Gastroesophageal sphincter (tissue), 4 donors: ENCODE measurements around the gene WDR86. TPM values are rescaled to one million over a fixed set of nuclear protein-coding genes. Genes with fewer than 3 reads are reported as not detected.

ENCODE experiments used
- ATAC-seq: fragments of 150-250 bp; one replicate; pipeline ENCODE4 v1.9.1; 2016; ENCODE audit warnings: mild to moderate bottlenecking, moderate library complexity
- H3K27ac ChIP-seq, 4 donors: fragments of 200-600 bp; sonication (generic) in 3 of 4; 1 replicate in 3 of 4; 2 replicates in 1 of 4; pipeline ENCODE4 v1.5.1; 2016 to 2019
- H3K27me3 ChIP-seq: fragments of 200-600 bp; sonication (generic); one replicate; pipeline ENCODE4 v1.5.1; 2019
- H3K36me3 ChIP-seq, 2 donors: fragments of 200-600 bp; sonication (generic); one replicate each; pipeline ENCODE4 v1.5.1; 2019; ENCODE audit warnings: control low read depth in 1 of 2
- H3K4me1 ChIP-seq, 3 donors: fragments of 200-600 bp; sonication (generic); 1 replicate in 2 of 3; 2 replicates in 1 of 3; pipeline ENCODE4 v1.5.1; 2016 to 2019; ENCODE audit warnings: control low read depth in 2 of 3
- H3K4me3 ChIP-seq, 2 donors: fragments of 200-600 bp; sonication (generic); one replicate each; pipeline ENCODE4 v1.5.1; 2019; ENCODE audit warnings: mild to moderate bottlenecking in 1 of 2, moderate library complexity in 1 of 2
- H3K9me3 ChIP-seq, 3 donors: fragments of 200-600 bp; sonication (generic); one replicate each; pipeline ENCODE4 v1.5.1; 2017 to 2019; ENCODE audit warnings: control low read depth in 2 of 3
- EP300 ChIP-seq: sonication (generic); formaldehyde crosslinking; IDR thresholded peaks from one replicate; pipeline ENCODE4 v1.6.1; 2017; ENCODE audit warnings: antibody characterized with exemption, mild to moderate bottlenecking
- POLR2A ChIP-seq, 2 donors: fragments of 450-650 bp; IDR thresholded peaks; one replicate each; pipeline ENCODE4 v1.6.1; 2017; ENCODE audit warnings: antibody characterized with exemption in 2 of 2, mild to moderate bottlenecking in 2 of 2, moderate library complexity in 1 of 2
- POLR2AphosphoS5 ChIP-seq: sonication (generic); formaldehyde crosslinking; IDR thresholded peaks from one replicate; pipeline ENCODE4 v1.6.1; 2017; ENCODE audit warnings: antibody characterized with exemption
- WGBS, 2 donors: methylation state at CpG; one replicate each; pipeline ENCODE4 v1.1.5; 2018; ENCODE audit warnings: low coverage in 1 of 2; 5-methylcytosine and 5-hydroxymethylcytosine counted together
- total RNA-seq, 4 donors: library from RNA; depleted of rRNA; stranded (reverse); fragments of >200 nt; gene quantifications; one replicate each; pipeline ENCODE4 v1.1.0, GENCODE V29; 2016
- TF ChIP-seq, protein P1 (sequence below), 4 experiments: fragments of 200-600 bp in 2 of 4; fragments of 450-650 bp in 2 of 4; sonication (generic) in 1 of 4; IDR thresholded peaks; one replicate each; pipeline ENCODE4 v1.5.1; 2017 to 2019; ENCODE audit warnings: antibody characterized with exemption in 4 of 4, mild to moderate bottlenecking in 2 of 4, moderate library complexity in 2 of 4

The WDR86 gene
- total RNA-seq, 4 donors from 2014 or later, result 2.6 to 8.2 (median 5.9) TPM

- WGBS, 2 donors, result 89% methylated on average over 3 of the region's 10 CpGs; no CpG with 5 or more reads in 1 of the 2 donors
Observed at GRCh38 chr7:151416112-151416940, 6.5 kb upstream of the WDR86 start.

GRCh38 chr7:151415375-151416105 lies 5.7 kb upstream of the WDR86 start:
- peaks cover 0 to 4% (median 0%) of the 10 kb centered on the region in 3 donors for H3K4me1 ChIP-seq
- ATAC-seq, result peak; percentile 39

More at GRCh38 chr7:151416112-151416940, 6.5 kb upstream of the WDR86 start:
- ATAC-seq, result peak; percentile 22
- no peak overlapping the region for H3K4me3 ChIP-seq
- H3K27me3 ChIP-seq, result peaks cover 20% of the 10 kb centered on the region
- no peak overlapping the region for H3K27ac ChIP-seq
- no peaks in the 10 kb centered on the region for H3K4me1 ChIP-seq
- H3K9me3 ChIP-seq, result peaks cover 0 to 14% (median 0%) of the 10 kb centered on the region in 3 donors
- no peaks in the 10 kb centered on the region for H3K36me3 ChIP-seq
- TF ChIP-seq EP300, result no peak
- no peak for TF ChIP-seq POLR2A (IDR thresholded peaks at IDR 0.05)
- TF ChIP-seq POLR2AphosphoS5, result no peak
- TF ChIP-seq, protein P1, sequence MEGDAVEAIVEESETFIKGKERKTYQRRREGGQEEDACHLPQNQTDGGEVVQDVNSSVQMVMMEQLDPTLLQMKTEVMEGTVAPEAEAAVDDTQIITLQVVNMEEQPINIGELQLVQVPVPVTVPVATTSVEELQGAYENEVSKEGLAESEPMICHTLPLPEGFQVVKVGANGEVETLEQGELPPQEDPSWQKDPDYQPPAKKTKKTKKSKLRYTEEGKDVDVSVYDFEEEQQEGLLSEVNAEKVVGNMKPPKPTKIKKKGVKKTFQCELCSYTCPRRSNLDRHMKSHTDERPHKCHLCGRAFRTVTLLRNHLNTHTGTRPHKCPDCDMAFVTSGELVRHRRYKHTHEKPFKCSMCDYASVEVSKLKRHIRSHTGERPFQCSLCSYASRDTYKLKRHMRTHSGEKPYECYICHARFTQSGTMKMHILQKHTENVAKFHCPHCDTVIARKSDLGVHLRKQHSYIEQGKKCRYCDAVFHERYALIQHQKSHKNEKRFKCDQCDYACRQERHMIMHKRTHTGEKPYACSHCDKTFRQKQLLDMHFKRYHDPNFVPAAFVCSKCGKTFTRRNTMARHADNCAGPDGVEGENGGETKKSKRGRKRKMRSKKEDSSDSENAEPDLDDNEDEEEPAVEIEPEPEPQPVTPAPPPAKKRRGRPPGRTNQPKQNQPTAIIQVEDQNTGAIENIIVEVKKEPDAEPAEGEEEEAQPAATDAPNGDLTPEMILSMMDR (IDR thresholded peaks at IDR 0.05), result no peak

GRCh38 chr7:151413241-151413640 lies 3.4 kb upstream of the WDR86 start:
- TF ChIP-seq, protein P1 (IDR thresholded peaks at IDR 0.05), result no peak
- TF ChIP-seq POLR2AphosphoS5, result no peak
- no peak for TF ChIP-seq EP300
- TF ChIP-seq POLR2A (IDR thresholded peaks at IDR 0.05), result no peak
- peaks cover 0 to 25% (median 15%) of the 10 kb centered on the region in 3 donors for H3K4me1 ChIP-seq
- no peaks in the 10 kb centered on the region for H3K36me3 ChIP-seq
- no peaks in the 10 kb centered on the region for H3K9me3 ChIP-seq
- WGBS, 2 donors, result 83 to 93% methylated on average over 4 of the region's 4 CpGs
- H3K27me3 ChIP-seq, result peaks cover 51% of the 10 kb centered on the region
- no peak overlapping the region for H3K27ac ChIP-seq
- no peak for ATAC-seq
- H3K4me3 ChIP-seq, result no peak overlapping the region

More at GRCh38 chr7:151415375-151416105, 5.7 kb upstream of the WDR86 start:
- 74 to 86% methylated on average over 3 of the region's 3 CpGs for WGBS, 2 donors
- Histone ChIP-seq H3K9me3 (peaks cover 0 to 10% (median 0%) of the 10 kb centered on the region in 3 donors), H3K36me3 (no peaks in the 10 kb centered on the region), H3K4me3 (no peak overlapping the region), H3K27me3 (peaks cover 28% of the 10 kb centered on the region), H3K27ac (no peak overlapping the region)
- TF ChIP-seq POLR2A (IDR thresholded peaks at IDR 0.05), result no peak
- no peak for TF ChIP-seq POLR2AphosphoS5
- TF ChIP-seq, protein P1 (IDR thresholded peaks at IDR 0.05), result no peak

DNA sequence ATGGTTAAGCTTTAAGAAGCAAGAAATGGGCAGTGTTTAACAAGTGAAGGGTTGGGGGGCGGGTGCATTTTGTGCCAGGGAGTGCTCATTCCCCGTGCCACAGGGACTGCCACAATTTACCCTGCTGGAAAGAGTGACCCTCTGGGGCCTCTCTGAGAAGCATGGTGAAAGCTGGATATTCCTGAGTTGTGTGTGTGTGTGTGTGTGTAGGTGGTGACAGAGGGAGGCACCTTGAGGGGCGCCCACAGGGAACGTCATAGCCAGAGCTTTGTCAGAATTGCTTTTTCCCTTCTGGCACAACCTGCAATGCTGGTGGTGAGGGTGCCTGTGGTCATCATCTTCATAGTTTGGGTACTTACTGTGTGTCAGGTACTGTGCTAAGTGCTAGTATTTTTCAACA lies 2.5 kb upstream of the WDR86 start:
- H3K27me3 ChIP-seq, result peaks cover 60% of the 10 kb centered on the region
- WGBS, 2 donors, result 80 to 83% methylated on average over 1 to 4 of the region's 4 CpGs
- H3K4me1 ChIP-seq, result peaks cover 0 to 25% (median 15%) of the 10 kb centered on the region in 3 donors
- H3K9me3 ChIP-seq, result no peaks in the 10 kb centered on the region
- TF ChIP-seq, protein P1 (IDR thresholded peaks at IDR 0.05), result no peak
- TF ChIP-seq EP300 (no peak), POLR2A (IDR thresholded peaks at IDR 0.05) (no peak), POLR2AphosphoS5 (no peak)
- no peaks in the 10 kb centered on the region for H3K36me3 ChIP-seq
- ATAC-seq, result no peak
- no peak overlapping the region for H3K27ac ChIP-seq
- no peak overlapping the region for H3K4me3 ChIP-seq
